DMS53 treated with DMSO at 0.1 percent for 48 hours (cell line): ENCODE measurements around the gene CHAF1B.
A peak's percentile ranks its signal among the peaks of the same experiment; 100 is the strongest.

Experiments
- DNase-seq: peaks from one replicate; lab custom pipeline; 2025; ENCODE audit not compliant: unreplicated experiment; lab: John Stamatoyannopoulos, UW

The CHAF1B gene

DNA sequence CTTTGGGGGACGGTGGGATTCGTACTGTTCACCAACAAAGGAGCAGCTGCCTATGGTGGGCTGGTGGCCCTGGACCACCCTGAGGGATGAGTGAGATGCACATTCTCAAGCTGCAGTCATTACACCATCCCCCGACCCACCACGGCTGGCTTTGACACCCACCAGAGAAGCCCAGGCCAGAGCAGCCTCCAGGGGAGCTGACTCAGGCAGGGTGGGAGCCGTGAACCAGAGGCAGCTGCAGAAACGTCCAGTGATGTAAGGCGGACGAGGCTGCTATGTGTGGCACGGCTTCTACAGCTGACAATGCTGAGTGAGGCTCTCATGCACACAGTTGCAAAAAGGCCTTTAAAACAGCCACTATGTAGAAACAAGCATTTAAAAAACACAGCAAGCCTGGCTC lies 40.1 kb downstream of the CHAF1B start:
- no peak for DNase-seq

DNA sequence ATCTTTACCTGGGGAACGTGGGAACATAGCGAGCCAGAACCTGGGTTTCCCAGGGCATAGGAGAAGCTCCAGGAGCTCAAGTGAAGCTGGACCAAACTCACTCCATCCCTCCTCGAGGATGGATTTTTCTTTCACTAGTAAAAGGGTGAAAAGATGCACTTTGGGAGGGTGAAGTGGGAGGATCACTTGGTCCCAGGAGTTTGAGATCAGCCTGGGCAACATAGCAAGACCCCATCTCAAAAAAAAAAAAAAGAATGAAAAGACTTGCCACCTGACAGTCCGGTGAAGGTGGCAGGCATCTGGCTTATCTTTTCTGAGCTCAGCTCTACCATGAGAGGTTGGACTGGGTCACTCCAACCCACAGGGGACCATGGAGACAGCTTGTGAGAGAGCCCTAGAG lies 42.3 kb downstream of the CHAF1B start:
- no peak for DNase-seq

DNA sequence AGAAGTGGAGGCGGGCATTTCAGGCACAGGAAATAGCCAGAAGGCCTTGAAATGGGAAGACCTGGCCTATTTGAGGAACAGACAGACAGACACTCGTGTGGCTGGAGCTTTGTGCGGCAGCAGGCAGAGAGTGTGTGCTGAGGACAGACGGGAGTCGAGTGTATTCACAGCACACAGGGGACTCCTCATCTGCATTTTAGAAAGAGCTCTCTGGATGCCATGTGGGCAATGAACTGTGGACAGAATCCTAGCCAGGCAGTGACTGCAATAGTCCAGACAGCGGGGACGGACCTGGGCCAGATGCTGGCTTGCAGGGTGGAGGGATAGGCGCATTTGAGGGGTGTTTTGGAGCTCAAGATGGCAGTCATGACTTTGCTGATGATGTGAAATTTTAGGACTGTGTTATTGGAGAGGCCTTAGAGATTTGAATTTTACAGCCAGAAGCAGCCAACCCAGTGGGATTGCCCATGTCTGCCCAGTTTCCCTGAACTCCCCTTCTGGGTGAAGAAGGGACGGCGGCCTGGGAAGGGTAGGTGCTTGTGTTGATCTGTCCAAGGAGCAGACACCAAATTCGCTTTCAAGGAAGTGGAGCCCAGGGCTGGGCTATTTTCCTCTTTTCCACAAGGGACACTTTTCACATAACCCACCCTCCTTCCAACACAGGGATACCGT lies 43.7 kb downstream of the CHAF1B start:
- DNase-seq: no peak

DNA sequence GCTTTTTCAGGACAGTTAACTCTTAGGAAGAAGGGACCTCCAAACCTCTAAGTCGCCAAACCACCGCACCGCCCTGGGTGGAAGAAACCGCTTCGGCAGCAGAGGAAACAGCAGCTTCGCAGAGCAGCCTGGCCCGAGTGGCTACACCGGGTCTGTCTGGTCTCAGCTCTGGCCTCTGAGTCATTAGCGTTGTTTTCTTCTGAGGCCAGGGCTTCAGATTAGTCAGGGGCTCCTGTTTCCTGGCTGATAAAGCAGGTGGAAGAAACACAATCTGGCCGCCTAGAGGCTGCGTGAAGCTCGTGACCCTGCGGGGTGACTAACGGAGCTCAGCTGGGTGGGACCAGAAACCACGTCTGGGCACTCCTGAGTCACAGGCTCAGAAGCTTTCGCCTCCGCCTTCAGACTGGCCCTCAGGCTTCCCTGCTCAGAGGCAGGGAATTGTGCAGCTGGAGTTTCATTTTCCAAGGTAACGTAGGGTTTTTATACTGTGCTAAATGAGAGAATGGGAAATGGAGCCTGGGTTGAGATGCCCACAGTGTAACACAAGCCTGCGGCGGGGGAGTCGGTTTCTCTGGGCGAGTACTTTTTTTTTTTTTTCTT lies 44.9 kb downstream of the CHAF1B start:
- peak; percentile 71 for DNase-seq

DNA sequence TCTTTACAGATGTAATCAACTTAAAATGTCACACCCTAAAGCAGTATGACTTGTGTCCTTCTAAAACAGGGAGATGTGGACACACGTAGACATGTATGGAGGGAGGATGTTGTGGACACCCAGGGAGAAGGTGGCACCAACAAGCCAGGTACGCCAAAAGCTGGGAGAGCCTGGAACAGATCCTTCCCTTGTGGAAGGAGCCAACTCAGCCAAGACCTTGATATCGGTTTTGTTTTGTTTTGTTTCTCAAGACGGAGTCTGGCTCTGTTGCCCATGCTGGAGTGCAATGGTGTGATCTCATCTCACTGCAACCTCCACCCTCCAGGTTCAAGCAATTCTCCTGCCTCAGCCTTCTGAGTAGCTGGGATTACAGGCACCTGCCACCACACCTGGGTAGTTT lies 45.6 kb downstream of the CHAF1B start:
- no peak for DNase-seq

DNA sequence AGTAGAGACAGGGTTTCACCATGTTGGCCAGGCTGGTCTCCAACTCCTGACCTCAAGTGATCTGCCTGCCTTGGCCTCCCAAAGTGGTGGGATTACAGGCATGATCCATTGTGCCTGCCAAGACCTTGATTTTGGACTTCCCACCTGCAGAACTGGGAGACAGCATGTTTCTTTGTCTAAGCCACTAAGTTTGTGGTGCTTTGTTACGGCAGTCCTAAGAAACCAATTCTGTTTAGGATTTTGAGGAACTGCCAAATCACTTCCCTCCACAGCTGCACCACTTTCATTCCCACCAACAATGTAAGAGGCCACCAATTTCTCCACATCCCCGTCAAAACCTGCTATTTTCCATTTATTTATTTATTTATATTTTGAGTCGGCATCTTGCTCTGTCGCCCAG lies 46.1 kb downstream of the CHAF1B start:
- DNase-seq: no peak

DNA sequence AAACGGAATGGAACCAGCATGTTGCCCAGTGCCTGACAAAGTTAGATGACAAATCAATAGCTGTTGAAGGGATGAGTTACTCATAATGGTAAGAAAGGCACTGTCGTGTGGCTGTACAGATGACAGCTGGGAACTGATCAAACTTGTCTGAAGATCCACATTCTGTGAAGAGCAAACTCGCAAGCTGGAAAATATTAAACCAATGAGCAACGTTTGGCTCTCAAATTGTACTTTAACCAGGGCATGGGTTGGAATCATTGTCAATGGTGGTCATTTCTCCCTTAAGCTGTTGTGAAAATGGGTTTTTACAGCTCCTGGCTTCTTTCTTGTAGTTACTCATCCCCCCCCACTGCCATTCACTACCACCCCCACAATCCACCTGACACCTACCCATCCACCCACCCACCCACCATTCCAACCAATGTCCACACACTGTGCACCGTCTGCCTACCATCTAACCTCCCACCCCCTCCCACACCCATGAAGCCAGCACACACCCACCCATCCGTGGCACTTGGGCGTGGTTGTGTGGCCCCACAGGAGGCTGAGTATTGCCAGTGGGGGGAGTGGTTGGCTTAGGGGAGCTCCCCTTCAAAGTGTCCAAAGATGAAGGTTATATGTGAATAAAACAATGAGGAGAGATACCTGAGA lies 48.0 kb downstream of the CHAF1B start:
- DNase-seq: no peak

DNA sequence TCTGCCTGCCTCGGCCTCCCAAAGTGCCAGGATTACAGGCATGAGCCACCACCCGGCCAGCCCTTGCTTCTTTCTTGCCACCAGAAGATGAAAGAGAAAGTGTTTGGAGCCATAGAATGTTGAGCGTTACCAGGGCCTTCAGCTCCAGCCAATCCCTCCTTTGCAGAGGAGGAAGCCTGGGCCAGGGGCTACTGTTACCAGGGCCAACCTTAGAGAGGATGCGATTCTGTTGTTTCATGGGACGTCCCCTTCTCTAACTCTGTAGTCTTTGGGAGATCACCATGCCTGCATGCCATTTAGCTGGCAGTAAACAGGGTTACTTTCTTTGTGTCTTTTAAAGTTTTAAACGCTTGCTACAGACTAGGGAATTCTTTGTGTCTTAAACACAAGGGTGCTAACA lies 49.0 kb downstream of the CHAF1B start:
- no peak for DNase-seq

DNA sequence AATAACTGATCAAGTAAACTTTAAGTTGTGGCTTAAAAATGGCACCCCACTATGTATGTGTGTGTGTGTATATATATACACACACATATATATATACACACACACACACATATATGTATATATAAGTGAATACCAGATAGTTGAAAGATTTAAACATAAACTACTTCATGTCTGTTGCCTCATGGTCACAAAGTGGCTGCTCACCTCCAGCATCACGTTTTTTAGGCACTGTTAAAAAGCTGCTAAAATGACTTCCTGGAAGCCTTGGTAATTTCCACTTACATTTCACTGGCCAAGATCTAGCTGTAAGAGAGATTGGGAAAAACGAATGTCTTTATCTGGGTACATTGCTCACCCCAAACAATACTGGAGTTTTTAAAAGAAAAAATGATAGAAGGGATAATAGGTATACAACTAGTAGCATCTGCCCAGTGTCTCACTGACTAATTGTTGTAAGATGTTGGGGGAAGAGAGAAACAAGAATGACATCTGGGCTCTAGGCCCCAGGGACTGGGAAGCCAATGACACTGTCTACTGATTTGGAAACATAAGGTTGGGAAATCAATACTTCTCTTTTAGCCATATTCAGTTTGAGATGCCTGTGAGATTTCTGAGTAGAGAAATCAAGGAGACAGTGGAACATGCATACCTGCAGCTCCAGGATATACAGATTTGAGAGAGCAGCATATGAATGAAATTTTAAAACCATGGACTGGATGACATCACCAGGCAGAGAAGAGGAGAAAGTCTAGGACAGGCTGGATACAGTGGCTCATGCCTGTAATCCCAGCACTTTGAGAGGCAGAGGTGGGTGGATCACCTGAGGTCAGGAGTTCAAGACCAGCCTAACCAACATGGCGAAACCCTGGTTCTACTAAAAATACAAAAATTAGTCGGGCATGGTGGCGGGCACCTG lies 51.9 kb downstream of the CHAF1B start:
- no peak for DNase-seq

DNA sequence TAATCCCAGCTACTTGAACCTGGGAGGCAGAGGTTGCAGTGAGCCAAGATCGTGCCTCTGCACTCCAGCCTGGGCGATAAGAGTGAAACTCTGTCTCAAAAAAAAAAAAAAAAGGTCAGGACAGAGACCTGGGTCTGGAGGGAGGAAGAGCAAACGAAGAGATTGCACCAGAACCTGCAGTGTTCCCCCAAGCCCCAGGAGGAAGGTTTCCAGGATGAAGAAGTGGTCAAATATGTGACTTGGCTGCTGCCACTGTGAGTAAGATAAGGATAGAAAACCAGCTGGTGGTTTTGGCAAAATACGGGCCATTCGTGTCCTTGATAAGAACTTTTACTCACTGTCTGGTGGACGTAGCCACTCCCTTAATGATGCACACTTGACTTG lies 52.5 kb downstream of the CHAF1B start:
- DNase-seq: no peak

DNA sequence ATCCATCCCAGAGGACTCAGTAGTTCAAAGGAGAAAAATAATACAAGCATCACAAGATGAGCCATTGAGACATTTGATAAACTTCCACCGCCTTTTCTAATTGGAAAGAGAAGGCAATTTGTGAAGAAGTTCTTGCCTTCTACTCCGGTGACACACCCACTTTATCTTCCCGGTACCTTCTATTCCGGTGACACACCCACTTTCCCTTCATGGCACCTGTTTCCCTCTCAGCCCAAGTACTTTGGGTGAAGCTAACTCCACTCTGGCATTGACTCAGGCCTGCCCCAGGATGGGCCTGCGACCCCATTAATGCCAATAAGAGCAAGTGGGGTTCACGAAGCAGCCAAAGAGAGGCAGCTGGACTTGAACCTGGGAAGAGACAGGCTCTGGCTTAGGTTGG lies 56.5 kb downstream of the CHAF1B start:
- DNase-seq: no peak

DNA sequence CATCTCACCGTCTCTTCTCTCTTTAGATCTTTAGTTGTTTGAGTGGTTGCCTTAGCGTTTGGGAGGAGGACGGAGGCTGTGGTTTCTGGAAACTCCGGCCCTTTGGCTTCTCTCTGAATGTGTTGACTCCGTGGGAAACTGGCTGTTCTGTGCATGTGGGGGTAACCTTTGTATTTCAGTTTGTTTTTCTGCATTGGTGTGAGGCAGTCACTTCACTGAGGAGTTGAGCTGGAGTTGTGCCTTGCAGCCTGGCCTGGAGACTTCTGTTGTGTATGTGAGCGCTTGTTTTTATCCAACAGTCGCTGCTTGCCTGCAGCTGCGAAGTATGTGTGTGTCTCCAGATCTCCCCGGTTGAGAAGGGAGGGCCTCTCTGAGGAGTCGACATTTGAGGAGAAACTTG lies 61.1 kb downstream of the CHAF1B start:
- no peak for DNase-seq

DNA sequence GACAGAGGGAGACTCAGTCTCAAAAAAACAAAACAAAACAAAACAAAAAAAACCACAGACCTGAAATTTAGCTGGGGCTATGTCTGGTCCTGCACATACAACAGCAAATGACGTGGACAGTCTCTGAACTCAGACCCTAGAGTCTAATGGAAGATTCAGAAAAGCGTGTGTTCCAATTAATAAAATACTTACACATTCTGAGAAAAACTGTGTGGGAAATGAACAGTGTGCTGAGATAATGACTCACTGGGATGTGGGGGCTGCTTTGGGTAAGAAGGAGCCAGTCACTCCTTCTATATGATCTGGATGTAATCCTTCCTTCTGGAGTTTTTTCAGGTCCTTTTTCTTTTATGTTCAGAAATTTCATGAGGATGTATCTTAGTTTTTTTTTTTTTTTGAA lies 65.3 kb downstream of the CHAF1B start:
- DNase-seq: no peak

DNA sequence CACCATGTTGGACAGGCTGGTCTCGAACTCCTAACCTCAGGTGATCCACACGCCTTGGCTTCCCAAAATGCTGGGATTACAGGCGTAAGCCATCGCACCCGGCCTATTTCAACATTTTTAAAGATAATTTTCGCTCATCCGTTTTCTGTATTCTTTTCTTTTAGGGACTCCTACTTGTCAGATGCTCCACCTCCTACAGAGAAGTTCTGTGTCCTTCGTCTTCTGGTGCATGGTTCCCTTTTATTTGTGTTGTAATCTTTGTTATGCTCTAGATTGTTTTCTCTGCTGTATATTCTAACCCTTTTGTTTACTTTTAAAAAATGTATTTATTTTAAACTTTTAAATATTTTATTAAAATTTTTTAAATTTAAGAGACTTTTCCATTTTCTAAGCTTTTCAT lies 66.3 kb downstream of the CHAF1B start:
- no peak for DNase-seq

DNA sequence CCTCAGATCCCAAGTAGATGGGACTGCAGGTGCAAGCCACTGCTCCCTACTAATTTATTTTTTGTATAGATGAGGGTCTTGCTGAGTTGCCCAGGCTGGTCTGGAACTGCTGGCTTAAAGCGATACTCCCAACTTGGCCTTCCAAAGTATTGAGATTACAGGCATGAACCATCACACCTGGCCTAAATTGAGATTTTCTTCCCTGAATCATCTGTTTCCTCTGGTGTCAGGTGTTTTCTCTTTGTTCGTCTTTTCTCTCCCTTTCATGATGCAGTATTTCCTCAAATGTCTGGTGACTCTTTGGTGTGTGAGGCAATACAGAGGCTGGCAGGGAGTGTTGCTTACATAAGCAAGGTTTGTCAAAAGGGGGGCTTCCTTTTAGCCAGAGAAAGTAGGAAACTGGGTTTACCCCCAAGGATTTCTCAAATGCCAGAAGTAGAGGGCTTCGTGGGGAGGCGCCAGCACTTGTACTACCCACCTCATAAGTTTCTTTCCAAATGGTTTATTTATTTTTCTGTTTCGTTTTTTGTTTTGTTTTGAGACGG lies 67.2 kb downstream of the CHAF1B start:
- DNase-seq: no peak

DNA sequence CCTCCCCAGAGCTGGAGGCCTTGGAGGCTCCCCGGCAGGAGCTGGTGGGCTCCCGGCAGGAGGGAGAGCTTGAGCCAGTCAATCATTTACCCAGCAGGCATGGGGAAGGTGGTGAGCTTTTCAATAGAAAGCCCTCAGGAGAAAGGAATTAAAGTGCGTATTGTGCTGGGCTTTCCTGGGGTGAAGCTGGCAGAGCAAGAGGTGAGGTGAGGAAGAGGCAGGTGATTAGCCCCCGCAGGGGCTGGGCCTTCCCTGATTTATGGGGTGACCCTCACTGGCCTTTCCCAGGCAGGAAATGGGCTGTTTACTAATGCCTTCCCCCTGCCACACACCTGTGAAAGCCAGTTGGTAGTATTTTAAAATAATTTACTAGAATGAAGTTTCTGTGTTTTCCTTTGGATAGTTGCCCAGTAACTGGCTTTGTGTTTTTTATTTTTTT lies 68.9 kb downstream of the CHAF1B start:
- DNase-seq: no peak

DNA sequence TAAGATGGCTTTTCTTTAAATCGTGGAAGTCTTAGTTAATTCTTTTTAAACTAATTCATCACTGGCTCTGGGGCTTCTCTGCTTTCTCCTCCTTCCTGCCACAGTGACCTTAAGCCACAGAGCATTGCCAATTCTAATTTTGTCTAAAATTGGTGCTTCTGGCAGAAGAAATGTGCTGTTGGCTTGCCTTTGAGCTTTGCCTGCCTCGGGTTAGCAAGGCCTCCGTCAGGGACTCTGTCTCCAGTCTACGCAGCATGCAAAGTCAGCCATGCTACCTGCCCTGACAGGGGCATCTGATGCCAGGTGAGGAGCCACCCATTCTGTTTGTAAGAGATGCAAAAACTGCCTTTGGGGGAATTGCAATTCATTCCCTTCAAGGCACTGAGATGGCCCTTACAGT lies 69.5 kb downstream of the CHAF1B start:
- DNase-seq: no peak

DNA sequence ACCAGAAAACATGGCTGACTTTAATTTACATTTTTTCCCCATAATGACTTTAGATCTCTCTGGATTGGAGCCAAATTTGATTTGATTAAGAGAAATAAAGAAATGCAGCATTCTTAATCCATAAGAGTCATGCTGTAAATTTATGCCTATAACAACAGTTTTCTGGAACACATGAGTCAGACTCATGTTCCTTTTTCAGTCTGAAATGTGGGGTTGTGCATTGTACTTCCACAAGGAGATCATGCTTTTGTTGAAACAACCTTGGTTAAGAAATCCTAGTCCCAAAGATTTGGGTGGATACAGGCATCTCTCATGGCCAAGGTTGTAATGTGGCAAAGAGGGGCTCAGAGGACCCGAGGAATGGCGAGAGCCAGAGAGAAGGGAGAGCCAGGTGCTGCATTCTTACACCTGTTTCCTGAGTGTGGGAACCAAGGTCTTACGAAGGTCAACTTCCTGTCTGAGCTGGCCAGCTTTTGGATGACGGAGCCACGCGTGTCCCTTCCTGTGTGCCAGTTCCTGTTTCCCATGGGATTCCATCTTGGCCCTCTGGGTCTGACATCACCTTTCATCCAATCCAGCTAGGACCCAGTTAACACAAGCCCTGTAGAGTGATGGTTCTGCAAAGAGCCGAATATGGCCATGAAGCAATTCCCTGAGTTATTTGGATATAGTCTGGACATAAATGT lies 71.7 kb downstream of the CHAF1B start:
- no peak for DNase-seq

DNA sequence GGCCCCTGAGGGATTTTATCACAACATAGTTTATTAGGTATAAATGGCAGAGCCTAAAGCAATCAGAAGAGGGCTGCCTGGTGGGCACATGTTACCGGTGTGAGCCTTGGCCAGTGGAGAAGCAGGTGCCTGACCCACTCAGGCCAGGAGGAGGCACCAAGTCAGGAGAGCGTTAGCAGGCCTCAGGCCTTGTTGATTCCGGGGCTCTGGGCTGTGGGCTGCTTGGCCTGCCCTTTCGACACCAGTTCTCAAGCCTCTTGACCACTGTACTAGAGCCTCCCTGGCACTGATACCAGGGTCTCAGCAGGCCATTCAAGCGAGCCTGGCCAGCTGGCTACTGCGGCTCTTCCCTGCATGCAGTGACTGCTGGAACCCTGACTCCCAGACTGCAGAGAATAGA lies 73.9 kb downstream of the CHAF1B start:
- no peak for DNase-seq

DNA sequence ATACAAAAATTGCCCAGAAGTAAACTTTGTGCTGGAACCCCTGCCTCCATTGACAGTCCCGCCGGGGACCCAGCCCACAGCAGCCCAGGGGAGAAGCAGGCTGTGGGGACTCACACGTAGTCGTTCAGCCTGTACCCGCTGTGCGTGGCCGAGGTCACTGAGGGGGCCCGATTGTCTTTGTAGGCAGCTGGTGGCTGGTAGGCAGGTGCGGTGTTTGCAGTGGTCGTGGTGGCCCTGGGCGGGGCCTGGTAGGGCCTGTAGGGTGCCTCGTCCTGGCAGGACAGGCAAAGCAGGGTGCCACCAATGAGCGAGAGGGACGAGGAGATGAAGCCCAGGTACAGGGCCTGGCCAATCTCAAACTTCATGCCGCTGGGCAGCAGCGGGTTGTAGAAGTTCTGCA lies 75.7 kb downstream of the CHAF1B start:
- no peak for DNase-seq
